Pulmonary artery endothelial cell (primary cell): Measurements from ENCODE around the gene ERBB2. TPM values are rescaled to one million over a fixed set of nuclear protein-coding genes. Genes with fewer than 3 reads are reported as not detected.
"Not testable (repeated sequence)": the region's sequence is repeated elsewhere in the genome, so short reads cannot be mapped to it uniquely, and the experiment has no call there.

Source experiments
- DNase-seq: peaks from one replicate; pipeline ENCODE4 v3.0.0-alpha.2; 2011; ENCODE audit warnings: low read depth, low spot score
- total RNA-seq: library from RNA; depleted of rRNA; stranded (reverse); fragments of >200 nt; gene quantifications from 2 replicates; pipeline ENCODE4 v1.2.3, GENCODE V29; 2014

ERBB2 gene
- total RNA-seq, 1 donor from 2014 or later = 17.9 TPM

- DNase-seq = no peak
These were observed 58.3 kb downstream of the ERBB2 start for GRCh38 chr17:39757931-39758873.

- no peak for DNase-seq
These were observed 59.3 kb downstream of the ERBB2 start for GRCh38 chr17:39759204-39759603.

- no peak for DNase-seq
These were observed 62.1 kb downstream of the ERBB2 start for GRCh38 chr17:39761861-39762496.

DNA sequence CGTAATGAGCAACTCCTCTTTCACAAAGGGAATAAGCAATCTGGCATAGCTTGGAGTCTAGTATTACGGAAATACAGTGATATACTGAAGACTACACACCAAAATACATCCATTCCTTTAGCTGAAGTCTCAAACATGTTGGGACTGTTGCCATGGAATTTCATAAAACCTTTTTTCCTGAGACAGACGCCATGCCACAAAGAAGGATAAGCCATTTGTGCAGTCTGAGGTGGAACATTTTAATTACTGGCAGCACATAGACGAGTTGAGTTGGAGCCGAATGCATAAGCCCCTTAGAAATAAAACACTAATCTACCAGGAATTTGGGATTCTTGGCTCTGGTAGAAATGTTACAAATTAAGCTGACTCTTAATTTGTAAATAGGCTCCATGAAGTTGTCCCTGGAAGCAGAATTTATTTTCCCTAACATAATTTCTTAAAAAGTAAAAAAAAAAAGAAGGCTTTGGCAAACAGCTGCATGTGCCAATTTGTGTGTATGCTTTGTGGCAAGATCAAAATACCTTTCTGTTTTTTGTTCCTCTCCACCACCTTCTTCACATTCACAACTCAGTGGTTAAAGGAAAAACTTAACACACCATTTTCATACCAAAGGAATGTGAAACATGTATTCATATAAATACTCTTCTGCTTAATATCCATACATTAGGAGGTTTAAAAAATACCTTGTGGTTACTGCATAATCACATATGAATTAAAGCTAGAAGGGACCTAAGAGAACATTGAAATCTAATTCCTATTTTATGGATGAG is 63.4 kb downstream of the ERBB2 start:
- no peak for DNase-seq

GRCh38 chr17:39764171-39764570 is 64.3 kb downstream of the ERBB2 start:
- DNase-seq = not testable (repeated sequence)

DNA sequence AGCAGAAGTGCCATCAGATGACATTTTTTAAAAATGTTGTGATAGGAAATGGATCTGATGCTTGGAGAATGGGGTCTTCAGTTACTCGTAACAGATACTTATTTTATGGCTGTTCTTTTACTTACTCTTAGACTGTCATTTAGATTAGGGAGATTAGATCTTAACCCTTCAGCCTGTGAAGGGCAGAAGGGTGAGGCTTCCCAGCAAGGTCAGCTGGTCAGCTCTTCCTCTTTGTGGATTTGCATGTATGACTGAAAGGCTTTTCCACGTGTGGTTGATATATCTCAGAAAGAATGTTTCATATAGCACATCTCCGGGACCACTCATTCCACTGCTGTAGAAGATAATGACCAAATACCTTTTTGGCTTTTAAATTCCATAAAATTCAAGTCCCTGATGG is 65.3 kb downstream of the ERBB2 start:
- DNase-seq = no peak

GRCh38 chr17:39765766-39766165 is 65.9 kb downstream of the ERBB2 start:
- DNase-seq = no peak

- DNase-seq = no peak
These were observed 67.3 kb downstream of the ERBB2 start for GRCh38 chr17:39767147-39767546.

DNA sequence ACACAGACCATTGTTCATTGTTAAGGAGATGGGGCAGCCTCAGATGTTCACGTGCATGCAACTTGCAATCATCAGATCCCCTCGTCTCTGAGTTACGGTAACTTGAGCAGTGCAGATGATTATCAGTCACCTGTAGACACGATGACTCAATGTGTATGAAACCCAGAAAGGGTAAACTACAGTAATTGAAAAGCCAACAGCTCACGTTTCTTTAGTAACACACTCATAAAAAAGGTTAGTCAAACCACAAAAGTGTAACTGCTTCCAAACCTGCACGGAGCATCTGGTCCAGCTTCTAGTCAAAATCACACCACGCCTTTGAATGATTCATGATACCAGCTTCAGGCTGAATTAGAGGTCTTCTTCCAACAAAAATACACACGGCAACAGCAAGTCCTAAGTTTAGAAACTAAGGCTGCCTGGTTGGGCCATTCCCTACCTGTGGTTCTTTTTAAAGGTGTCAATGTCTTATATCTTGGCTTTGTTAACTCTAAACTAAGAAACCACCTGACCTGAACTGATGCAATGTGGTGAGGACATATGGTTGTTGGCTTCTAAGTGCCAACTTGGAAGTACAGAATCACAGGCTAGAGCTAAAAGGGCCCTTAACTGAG is 70.2 kb downstream of the ERBB2 start:
- no peak for DNase-seq

GRCh38 chr17:39772415-39772814 is 72.6 kb downstream of the ERBB2 start:
- DNase-seq = no peak

DNA sequence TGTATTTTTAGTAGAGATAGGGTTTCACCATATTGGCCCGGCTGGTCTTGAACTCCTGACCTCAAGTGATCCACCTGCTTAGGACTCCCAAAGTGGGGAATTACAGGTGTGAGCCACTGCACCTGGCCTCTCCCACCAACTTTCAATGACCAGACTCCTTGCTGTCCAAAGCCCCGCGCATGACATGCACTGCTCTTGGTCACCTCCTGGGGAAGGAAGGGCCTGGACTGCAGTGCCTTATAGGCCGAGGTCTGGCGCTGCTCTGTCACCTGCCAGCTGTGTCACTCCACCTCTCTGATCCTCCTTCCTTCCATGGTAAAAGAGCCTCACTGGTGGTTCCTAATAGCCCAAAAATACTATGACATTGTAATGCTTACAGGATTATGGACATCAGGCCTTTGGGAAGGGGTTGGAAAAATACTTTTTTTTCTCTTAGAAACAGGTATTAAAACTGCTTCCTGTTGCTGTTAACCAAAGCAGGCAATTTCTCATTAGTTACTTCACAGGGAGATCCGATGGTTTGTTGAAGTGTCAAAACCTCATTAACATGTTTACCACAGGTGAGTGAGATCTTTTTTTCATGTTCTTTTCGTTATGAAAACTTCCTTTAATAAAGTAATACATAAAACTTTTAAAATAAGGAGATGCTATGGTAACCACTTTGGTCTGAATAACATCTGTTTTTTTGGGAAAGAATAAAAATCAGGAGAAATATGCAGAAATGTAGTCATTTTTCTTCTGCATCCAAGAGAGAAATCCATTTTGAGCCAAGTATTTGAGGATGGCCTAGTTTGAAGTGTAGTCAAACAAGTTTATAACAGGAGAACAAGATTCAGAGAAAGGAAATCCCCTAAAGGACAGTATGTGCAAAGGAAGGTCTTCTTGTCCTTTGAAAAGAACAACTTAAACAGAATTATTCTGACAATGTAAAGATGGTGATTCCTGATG is 73.4 kb downstream of the ERBB2 start:
- DNase-seq = no peak

DNA sequence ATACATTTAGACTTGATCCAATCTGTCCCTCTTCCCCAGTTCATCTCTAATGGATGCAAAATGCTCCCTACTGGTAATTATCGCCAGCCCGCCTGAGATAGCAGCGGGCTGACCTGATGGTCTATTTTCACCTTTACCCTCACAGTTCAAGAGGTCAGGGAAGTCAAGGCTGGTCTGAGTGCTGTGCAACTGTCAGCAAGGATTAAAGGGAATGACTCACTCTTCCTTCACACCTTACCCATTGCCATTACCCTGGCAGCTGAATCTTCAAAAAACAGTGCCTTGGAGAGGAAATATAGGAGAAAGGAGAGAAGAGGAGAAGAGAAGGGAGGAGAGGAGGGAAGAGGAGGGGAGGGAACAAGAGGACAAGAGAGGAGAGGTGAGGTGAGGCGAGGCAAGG is 74.2 kb downstream of the ERBB2 start:
- DNase-seq = no peak

DNA sequence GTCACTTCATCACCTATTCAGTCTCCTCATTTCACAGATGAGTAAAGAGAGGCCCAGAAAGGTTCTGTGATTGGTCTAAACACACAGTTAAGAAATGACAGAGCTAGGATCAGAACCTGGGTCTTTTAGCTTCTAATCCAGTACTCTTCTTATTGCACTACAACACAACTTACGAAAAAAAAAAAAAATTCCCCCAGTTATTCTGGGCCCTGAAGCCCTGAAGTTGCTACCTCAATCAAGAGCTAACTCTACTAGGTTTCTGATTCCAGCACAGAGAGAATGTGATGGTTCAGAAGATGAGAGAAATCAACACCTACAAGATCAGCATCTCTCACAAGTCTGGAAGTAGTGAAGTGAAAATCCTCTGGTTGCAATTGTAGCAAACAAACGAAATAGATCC is 75.2 kb downstream of the ERBB2 start:
- no peak for DNase-seq

- no peak for DNase-seq
These were observed 76.4 kb downstream of the ERBB2 start for GRCh38 chr17:39776252-39776651.

DNA sequence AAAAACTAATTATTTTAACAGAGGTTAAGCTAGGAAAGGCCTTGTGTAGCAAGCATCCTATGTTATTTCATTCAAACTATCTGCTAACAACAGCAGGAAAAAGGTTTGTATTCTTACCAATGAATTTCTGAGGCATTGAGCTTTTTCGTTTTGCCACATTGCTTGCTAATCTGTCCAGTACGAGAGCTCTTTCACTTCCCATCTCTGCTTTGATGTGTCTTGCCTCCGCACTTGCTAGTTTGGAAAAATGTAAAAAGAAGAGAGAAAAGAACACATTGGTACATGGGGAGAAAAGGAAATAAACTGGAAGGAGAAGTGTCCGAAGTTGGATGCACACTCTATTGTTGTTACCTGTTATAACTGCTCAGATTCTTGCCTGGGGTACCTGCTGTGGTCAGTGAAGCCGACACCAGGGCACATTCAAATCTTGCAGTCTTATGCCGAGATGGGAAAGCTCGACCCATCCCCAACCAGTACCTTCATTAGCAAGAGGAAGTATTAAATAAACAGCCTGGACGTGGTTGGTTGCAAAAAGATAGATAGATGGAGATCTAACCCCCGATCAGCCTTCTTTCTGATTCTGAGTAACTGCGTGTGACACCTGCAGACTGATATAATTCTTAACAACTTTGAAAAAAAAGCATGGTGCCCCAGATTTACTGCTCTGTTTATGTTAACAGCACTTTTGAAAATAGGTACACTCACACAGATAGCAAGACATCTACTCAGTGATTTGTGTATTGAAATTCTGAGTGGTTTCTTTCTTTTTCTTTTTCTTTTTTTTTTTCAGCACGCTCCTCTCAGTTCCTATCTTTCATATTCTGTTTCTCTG is 77.9 kb downstream of the ERBB2 start:
- DNase-seq = no peak
